KMS-11 (cell line): ENCODE results near the gene MAP3K20.

ENCODE experiments used
- H2AFZ ChIP-seq: fragments of 200-600 bp; sonication (generic); 2 replicates; pipeline ENCODE4 v1.6.1; 2016; ENCODE audit warnings: antibody characterized with exemption, mixed run types, low read depth
- H3K27ac ChIP-seq: fragments of 200-600 bp; sonication (generic); 2 replicates; pipeline ENCODE4 v1.6.1; 2016; ENCODE audit warnings: mild to moderate bottlenecking, mixed run types
- H3K27me3 ChIP-seq: fragments of 200-600 bp; sonication (generic); 2 replicates; pipeline ENCODE4 v1.6.1; 2017; ENCODE audit warnings: mild to moderate bottlenecking, low read depth, mixed run types, moderate library complexity; ENCODE audit not compliant: insufficient read depth
- H3K36me3 ChIP-seq: fragments of 200-600 bp; sonication (generic); 2 replicates; pipeline ENCODE4 v1.6.1; 2017; ENCODE audit warnings: mild to moderate bottlenecking, mixed run types; ENCODE audit not compliant: insufficient read depth
- H3K4me1 ChIP-seq: fragments of 200-600 bp; sonication (generic); 2 replicates; pipeline ENCODE4 v1.6.1; 2016; ENCODE audit warnings: mild to moderate bottlenecking, low read depth, mixed run types; ENCODE audit not compliant: poor library complexity, severe bottlenecking
- H3K4me2 ChIP-seq: fragments of 200-600 bp; sonication (generic); 2 replicates; pipeline ENCODE4 v1.7.0; 2016; ENCODE audit warnings: mild to moderate bottlenecking, mixed run types
- H3K4me3 ChIP-seq: fragments of 200-600 bp; sonication (generic); IDR thresholded peaks from 2 replicates; pipeline ENCODE4 v1.6.1; 2017; ENCODE audit warnings: low read depth, low read length, mixed read lengths; ENCODE audit not compliant: insufficient read depth
- H3K79me2 ChIP-seq: fragments of 200-600 bp; sonication (generic); 2 replicates; pipeline ENCODE4 v1.6.1; 2016; ENCODE audit warnings: low read depth, mixed run types; ENCODE audit not compliant: insufficient read depth
- H3K9ac ChIP-seq: fragments of 200-600 bp; sonication (generic); 2 replicates; pipeline ENCODE4 v1.6.1; 2016; ENCODE audit warnings: mild to moderate bottlenecking, mixed run types
- H4K20me1 ChIP-seq: fragments of 200-600 bp; sonication (generic); 2 replicates; pipeline ENCODE4 v1.6.1; 2016; ENCODE audit warnings: mild to moderate bottlenecking, mixed run types; ENCODE audit not compliant: insufficient read depth
- CTCF ChIP-seq: fragments of 200-600 bp; sonication (generic); conservative IDR thresholded peaks from 2 replicates; pipeline ENCODE4 v1.6.1; 2017; ENCODE audit warnings: low read depth, mild to moderate bottlenecking, antibody characterized with exemption, low read length, moderate library complexity, mixed read lengths

Gene MAP3K20

GRCh38 chr2:173086518-173087213 is 11.0 kb downstream of the MAP3K20 start:
- Histone ChIP-seq H4K20me1 (no peaks in the 10 kb centered on the region), H3K4me1 (no peaks in the 10 kb centered on the region), H3K36me3 (no peaks in the 10 kb centered on the region), H3K27me3 (no peaks in the 10 kb centered on the region), H3K4me2 (no peak overlapping the region), H3K79me2 (peaks cover 4% of the 10 kb centered on the region; the same call in 1 of the 2 replicates), H2AFZ (no peak overlapping the region), H3K4me3 (no peak overlapping the region), H3K27ac (no peak overlapping the region), H3K9ac (no peak overlapping the region)
- TF ChIP-seq CTCF = no peak

- Histone ChIP-seq H3K4me2 (no peak overlapping the region), H3K79me2 (peaks cover 4% of the 10 kb centered on the region; the same call in 1 of the 2 replicates), H3K27me3 (no peaks in the 10 kb centered on the region)
These were observed 11.6 kb downstream of the MAP3K20 start for GRCh38 chr2:173087214-173087581.

GRCh38 chr2:173087793-173088496 is 12.3 kb downstream of the MAP3K20 start:
- no peaks in the 10 kb centered on the region for H3K27me3 ChIP-seq
- no peak overlapping the region for H2AFZ ChIP-seq
- no peak overlapping the region for H3K27ac ChIP-seq
- no peaks in the 10 kb centered on the region for H3K4me1 ChIP-seq
- no peak overlapping the region for H3K4me3 ChIP-seq
- H3K79me2 ChIP-seq = peaks cover 4% of the 10 kb centered on the region; the same call in 1 of the 2 replicates
- H3K4me2 ChIP-seq = no peak overlapping the region
- H3K36me3 ChIP-seq = no peaks in the 10 kb centered on the region
- H4K20me1 ChIP-seq = no peaks in the 10 kb centered on the region
- H3K9ac ChIP-seq = no peak overlapping the region
- TF ChIP-seq CTCF = no peak

More at GRCh38 chr2:173087214-173087581, 11.6 kb downstream of the MAP3K20 start:
- Histone ChIP-seq H3K4me1 (no peaks in the 10 kb centered on the region), H4K20me1 (no peaks in the 10 kb centered on the region), H3K36me3 (no peaks in the 10 kb centered on the region), H2AFZ (no peak overlapping the region), H3K9ac (no peak overlapping the region), H3K27ac (no peak overlapping the region), H3K4me3 (no peak overlapping the region)
- TF ChIP-seq CTCF = no peak

GRCh38 chr2:173090276-173090877 is 14.7 kb downstream of the MAP3K20 start:
- Histone ChIP-seq H4K20me1 (no peaks in the 10 kb centered on the region), H3K27ac (no peak overlapping the region), H3K27me3 (no peaks in the 10 kb centered on the region), H3K36me3 (no peaks in the 10 kb centered on the region), H3K4me1 (no peaks in the 10 kb centered on the region), H3K4me2 (no peak overlapping the region), H3K79me2 (peaks cover 4% of the 10 kb centered on the region; the same call in 1 of the 2 replicates), H2AFZ (no peak overlapping the region), H3K9ac (no peak overlapping the region), H3K4me3 (no peak overlapping the region)
- TF ChIP-seq CTCF = no peak
